Measurements from ENCODE around the gene OSGIN1. TPM values are rescaled to one million over a fixed set of nuclear protein-coding genes. Genes with fewer than 3 reads are reported as not detected.

OSGIN1 gene
- polyA plus RNA-seq, 1 donor from 2014 or later: 2.1 TPM

GRCh38 chr16:83931556-83931955 lies 21.5 kb upstream of the OSGIN1 start:
- no peaks in the 10 kb centered on the region for H3K79me2 ChIP-seq (replicated peaks; ENCODE audit: insufficient read depth, low read length)
- no peak overlapping the region for H3K4me2 ChIP-seq (ENCODE audit: low read length)
- H3K36me3 ChIP-seq (ENCODE audit: insufficient read depth, low read length): no peaks in the 10 kb centered on the region
- no peaks in the 10 kb centered on the region for H3K9me3 ChIP-seq (ENCODE audit: low read length)
- TF ChIP-seq EP300 (conservative IDR thresholded peaks at IDR 0.05; ENCODE audit: poor library complexity, severe bottlenecking) (no peak), MXI1 (conservative IDR thresholded peaks at IDR 0.05; ENCODE audit: poor library complexity, severe bottlenecking) (no peak), TAF1 (IDR thresholded peaks at IDR 0.05; ENCODE audit: low read depth) (no peak), CTCF (IDR thresholded peaks at IDR 0.05; ENCODE audit: poor library complexity, severe bottlenecking) (no peak), SMC3 (conservative IDR thresholded peaks at IDR 0.05; ENCODE audit: poor library complexity) (no peak), RAD21 (conservative IDR thresholded peaks at IDR 0.05) (no peak), EZH2 (IDR thresholded peaks at IDR 0.05; ENCODE audit: borderline replicate concordance, insufficient read depth, low read length, poor library complexity, severe bottlenecking) (no peak), POLR2AphosphoS5 (IDR thresholded peaks at IDR 0.05) (no peak), REST (IDR thresholded peaks at IDR 0.05; ENCODE audit: borderline replicate concordance) (no peak)
- H4K20me1 ChIP-seq (ENCODE audit: insufficient read depth): no peaks in the 10 kb centered on the region
- no peak overlapping the region for H3K4me3 ChIP-seq (ENCODE audit: low read length)
- H3F3A ChIP-seq (ENCODE audit: insufficient read depth, low read length, poor library complexity, severe bottlenecking): no peaks in the 10 kb centered on the region
- H3K9me2 ChIP-seq (ENCODE audit: insufficient read depth, low read length): no peaks in the 10 kb centered on the region
- H3K27ac ChIP-seq (ENCODE audit: low read length): no peak overlapping the region
- H2AFZ ChIP-seq (ENCODE audit: low read depth, low read length): no peak overlapping the region
- H3K27me3 ChIP-seq (ENCODE audit: insufficient read depth, low read depth, low read length): no peaks in the 10 kb centered on the region
- H3K9ac ChIP-seq (ENCODE audit: low read length): no peak overlapping the region

- H3K9me3 ChIP-seq (ENCODE audit: low read length): no peaks in the 10 kb centered on the region
- H3K36me3 ChIP-seq (ENCODE audit: insufficient read depth, low read length): no peaks in the 10 kb centered on the region
- no peak overlapping the region for H2AFZ ChIP-seq (ENCODE audit: low read depth, low read length)
- no peaks in the 10 kb centered on the region for H3K27me3 ChIP-seq (ENCODE audit: insufficient read depth, low read depth, low read length)
- no peak overlapping the region for H3K9ac ChIP-seq (ENCODE audit: low read length)
- H3K4me3 ChIP-seq (ENCODE audit: low read length): no peak overlapping the region
- H4K20me1 ChIP-seq (ENCODE audit: insufficient read depth): no peaks in the 10 kb centered on the region
- TF ChIP-seq SMC3 (conservative IDR thresholded peaks at IDR 0.05; ENCODE audit: poor library complexity) (no peak), CTCF (IDR thresholded peaks at IDR 0.05; ENCODE audit: poor library complexity, severe bottlenecking) (no peak)
- H3K27ac ChIP-seq (ENCODE audit: low read length): no peak overlapping the region
- H3K4me2 ChIP-seq (ENCODE audit: low read length): no peak overlapping the region
- H3K9me2 ChIP-seq (ENCODE audit: insufficient read depth, low read length): no peaks in the 10 kb centered on the region
- H3K79me2 ChIP-seq (replicated peaks; ENCODE audit: insufficient read depth, low read length): no peaks in the 10 kb centered on the region
- no peaks in the 10 kb centered on the region for H3F3A ChIP-seq (ENCODE audit: insufficient read depth, low read length, poor library complexity, severe bottlenecking)
Observed at GRCh38 chr16:83932304-83932703, 20.7 kb upstream of the OSGIN1 start.
